ENCODE measurements around the gene VTN. TPM values are rescaled to one million over a fixed set of nuclear protein-coding genes. Genes with fewer than 3 reads are reported as not detected.

The VTN gene
- total and polyA plus RNA-seq, 2 experiments from 2014 or later, result 4.3 to 5.6 TPM

DNA sequence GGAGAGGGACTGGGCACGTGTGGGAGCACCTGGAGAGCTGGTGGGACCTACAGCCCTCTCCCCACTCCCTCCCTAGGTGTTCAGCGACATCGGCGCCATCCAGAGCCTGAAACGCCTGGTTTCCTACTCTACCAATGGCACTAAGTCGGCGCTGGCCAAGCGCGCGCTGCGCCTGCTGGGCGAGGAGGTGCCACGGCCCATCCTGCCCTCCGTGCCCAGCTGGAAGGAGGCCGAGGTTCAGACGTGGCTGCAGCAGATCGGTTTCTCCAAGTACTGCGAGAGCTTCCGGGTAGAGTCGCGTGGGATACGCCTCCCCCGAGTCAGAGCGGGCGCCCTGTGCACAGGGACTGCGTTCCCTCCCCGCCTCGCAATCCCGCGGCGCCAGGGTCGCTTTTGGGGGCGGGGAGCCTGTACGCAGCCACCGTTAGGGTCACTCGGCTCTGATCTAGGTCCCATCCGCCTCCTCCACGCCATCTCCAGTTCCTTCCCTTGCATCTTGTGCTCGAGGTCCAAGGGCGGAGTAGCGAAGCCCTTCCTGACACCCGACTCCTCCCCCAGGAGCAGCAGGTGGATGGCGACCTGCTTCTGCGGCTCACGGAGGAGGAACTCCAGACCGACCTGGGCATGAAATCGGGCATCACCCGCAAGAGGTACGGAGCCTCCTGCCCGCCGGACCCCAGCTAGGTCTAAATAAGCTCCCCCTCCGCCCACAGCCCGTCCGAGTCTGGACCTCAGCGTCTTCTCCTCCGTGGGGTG, 14.4 kb upstream of the VTN start:
- H3K4me3 ChIP-seq, result peak overlapping the region; percentile 23
- H3K4me1 ChIP-seq (ENCODE audit: low read depth), result no peaks in the 10 kb centered on the region
- no peak for TF ChIP-seq CTCF (IDR thresholded peaks at IDR 0.05; ENCODE audit: low read depth, low read length)
- DNase-seq (ENCODE audit: low read depth in 1 of 2, low spot score in 1 of 2), result peak in 1 of 2 donors; percentile 48
- no peak overlapping the region for H3K27ac ChIP-seq
- H3K36me3 ChIP-seq, result no peaks in the 10 kb centered on the region
- H3K9me3 ChIP-seq (ENCODE audit: low read depth), result no peaks in the 10 kb centered on the region
- H3K27me3 ChIP-seq, result peaks cover 75% of the 10 kb centered on the region

GRCh38 chr17:28381141-28381825, 11.2 kb upstream of the VTN start:
- Histone ChIP-seq H3K36me3 (no peaks in the 10 kb centered on the region), H3K27me3 (peaks cover 70% of the 10 kb centered on the region), H3K4me3 (peak overlapping the region; percentile 2), H3K9me3 (ENCODE audit: low read depth) (no peaks in the 10 kb centered on the region), H3K27ac (no peak overlapping the region), H3K4me1 (ENCODE audit: low read depth) (no peaks in the 10 kb centered on the region)
- peak; percentile 46 for TF ChIP-seq CTCF (IDR thresholded peaks at IDR 0.05; ENCODE audit: low read depth, low read length)
- DNase-seq (ENCODE audit: low read depth in 1 of 2, low spot score in 1 of 2), result peak; percentile 34 to 74

- TF ChIP-seq CTCF (IDR thresholded peaks at IDR 0.05; ENCODE audit: low read depth, low read length), result no peak
- Histone ChIP-seq H3K36me3 (no peaks in the 10 kb centered on the region), H3K27me3 (peaks cover 59% of the 10 kb centered on the region), H3K9me3 (ENCODE audit: low read depth) (no peaks in the 10 kb centered on the region), H3K4me1 (ENCODE audit: low read depth) (no peaks in the 10 kb centered on the region), H3K4me3 (no peak overlapping the region), H3K27ac (no peak overlapping the region)
- DNase-seq (ENCODE audit: low read depth in 1 of 2, low spot score in 1 of 2), result peak in 1 of 2 donors; percentile 88
These were observed 10.0 kb upstream of the VTN start for GRCh38 chr17:28379814-28380801.

GRCh38 chr17:28372945-28373274, 2.8 kb upstream of the VTN start:
- H3K27ac ChIP-seq, result no peak overlapping the region
- TF ChIP-seq CTCF (IDR thresholded peaks at IDR 0.05; ENCODE audit: low read depth, low read length), result no peak
- peaks cover 12% of the 10 kb centered on the region for H3K4me1 ChIP-seq (ENCODE audit: low read depth)
- DNase-seq (ENCODE audit: low read depth in 1 of 2, low spot score in 1 of 2), result no peak
- peaks cover 16% of the 10 kb centered on the region for H3K27me3 ChIP-seq
- no peak overlapping the region for H3K4me3 ChIP-seq
- no peaks in the 10 kb centered on the region for H3K9me3 ChIP-seq (ENCODE audit: low read depth)
- H3K36me3 ChIP-seq, result no peaks in the 10 kb centered on the region

DNA sequence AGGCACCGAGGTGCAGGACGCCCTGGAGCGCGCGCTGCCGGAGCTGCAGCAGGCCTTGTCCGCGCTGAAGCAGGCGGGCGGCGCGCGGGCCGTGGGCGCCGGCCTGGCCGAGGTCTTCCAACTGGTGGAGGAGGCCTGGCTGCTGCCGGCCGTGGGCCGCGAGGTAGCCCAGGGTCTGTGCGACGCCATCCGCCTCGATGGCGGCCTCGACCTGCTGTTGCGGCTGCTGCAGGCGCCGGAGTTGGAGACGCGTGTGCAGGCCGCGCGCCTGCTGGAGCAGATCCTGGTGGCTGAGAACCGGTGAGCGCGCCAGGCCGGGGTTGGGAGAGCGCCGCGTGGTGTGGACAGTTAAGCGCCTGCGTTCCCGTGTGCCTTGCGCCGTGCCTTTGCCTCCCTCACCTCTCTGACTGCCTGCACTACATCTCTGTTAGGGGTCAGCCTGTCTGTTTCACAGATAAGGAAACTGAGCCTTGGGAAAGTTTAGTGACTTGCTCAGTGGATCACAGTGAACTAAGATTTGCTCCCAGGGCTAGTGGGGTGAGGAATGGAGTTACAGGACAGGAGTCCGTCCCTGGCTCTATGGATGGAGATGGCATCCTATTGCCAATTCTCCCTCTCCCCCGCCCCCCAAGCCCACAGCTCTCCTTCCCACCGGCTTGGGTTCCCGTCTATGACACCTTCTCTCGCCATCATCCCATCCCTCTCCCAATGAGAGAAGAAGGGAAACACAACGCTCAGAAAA, 2.3 kb upstream of the VTN start:
- Histone ChIP-seq H3K4me3 (peak overlapping the region; percentile 22), H3K36me3 (no peaks in the 10 kb centered on the region), H3K27ac (no peak overlapping the region), H3K4me1 (ENCODE audit: low read depth) (peaks cover 12% of the 10 kb centered on the region), H3K27me3 (peaks cover 16% of the 10 kb centered on the region), H3K9me3 (ENCODE audit: low read depth) (no peaks in the 10 kb centered on the region)
- DNase-seq (ENCODE audit: low read depth in 1 of 2, low spot score in 1 of 2), result peak in 1 of 2 donors; percentile 49
- TF ChIP-seq CTCF (IDR thresholded peaks at IDR 0.05; ENCODE audit: low read depth, low read length), result no peak
